HuH-7 (cell line): Measurements from ENCODE around the gene DYNLT1.
"Not testable (repeated sequence)": the region's sequence is repeated elsewhere in the genome, so short reads cannot be mapped to it uniquely, and the experiment has no call there.

Experiments used
- DNase-seq: peaks from one replicate; pipeline ENCODE4 v3.0.0; 2011; ENCODE audit warnings: low spot score

DYNLT1 gene

DNA sequence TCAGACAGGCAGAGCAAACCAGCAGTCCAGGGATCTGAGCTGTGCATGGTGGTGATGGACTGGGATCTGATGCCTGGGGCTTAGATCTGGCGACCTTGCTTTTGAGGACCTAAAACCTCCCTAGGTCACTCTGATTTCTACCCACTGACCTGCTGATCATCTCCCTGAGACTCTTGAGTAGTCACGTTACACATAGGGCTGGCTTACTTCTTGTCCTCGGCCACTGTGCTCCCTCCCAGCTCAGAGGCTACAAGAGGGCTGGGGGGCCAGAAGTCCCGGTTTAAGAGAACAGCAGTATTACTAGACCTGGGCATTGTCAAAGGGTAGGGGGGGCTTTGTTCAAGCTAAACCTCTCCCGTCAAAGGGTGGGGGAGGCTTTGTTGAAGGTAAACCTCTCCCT lies 5.5 kb downstream of the DYNLT1 start:
- no peak for DNase-seq

DNA sequence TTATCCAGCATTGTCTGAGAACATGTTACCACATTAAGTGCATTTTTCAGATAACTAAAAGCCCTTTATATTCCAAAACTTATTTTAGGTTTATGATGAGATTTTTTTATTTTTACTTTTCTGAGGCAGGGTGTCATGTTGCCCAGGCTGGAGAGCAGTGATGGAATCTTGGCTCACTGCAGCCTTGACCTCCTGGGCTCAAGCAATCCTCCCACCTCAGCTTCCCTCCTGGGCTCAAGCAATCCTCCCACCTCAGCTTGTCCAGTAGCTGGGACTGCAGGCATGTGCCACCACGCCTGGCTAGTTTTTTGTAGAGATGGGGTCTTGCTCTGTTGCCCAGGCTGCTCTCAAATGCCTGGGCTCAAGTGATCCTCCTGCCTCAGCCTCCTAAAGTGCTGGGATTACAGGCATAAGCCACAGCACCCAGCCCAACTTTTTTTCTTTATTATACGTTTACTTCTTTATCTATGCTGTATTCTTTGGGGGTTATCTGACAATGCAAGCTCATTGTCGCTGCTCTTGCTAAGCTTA lies 6.2 kb downstream of the DYNLT1 start:
- DNase-seq = no peak

DNA sequence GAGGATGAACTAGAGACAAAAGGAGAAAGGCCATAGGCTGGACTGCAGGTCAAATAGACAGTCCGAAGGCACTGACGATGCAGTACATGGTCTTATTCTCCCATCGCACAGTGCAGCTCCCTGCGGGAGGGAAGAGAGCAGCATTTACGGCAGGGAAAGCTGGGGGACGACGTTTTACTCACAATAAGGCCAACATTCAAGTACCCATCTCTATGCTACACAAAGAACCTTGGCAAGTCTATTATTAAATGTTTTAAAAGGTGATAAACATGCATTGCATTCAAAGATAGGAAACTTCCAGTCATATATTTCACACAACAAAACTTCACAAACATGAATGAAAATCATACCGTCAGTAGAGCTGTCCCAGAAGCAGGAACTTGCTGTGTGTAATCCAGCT lies 7.8 kb downstream of the DYNLT1 start:
- no peak for DNase-seq

DNA sequence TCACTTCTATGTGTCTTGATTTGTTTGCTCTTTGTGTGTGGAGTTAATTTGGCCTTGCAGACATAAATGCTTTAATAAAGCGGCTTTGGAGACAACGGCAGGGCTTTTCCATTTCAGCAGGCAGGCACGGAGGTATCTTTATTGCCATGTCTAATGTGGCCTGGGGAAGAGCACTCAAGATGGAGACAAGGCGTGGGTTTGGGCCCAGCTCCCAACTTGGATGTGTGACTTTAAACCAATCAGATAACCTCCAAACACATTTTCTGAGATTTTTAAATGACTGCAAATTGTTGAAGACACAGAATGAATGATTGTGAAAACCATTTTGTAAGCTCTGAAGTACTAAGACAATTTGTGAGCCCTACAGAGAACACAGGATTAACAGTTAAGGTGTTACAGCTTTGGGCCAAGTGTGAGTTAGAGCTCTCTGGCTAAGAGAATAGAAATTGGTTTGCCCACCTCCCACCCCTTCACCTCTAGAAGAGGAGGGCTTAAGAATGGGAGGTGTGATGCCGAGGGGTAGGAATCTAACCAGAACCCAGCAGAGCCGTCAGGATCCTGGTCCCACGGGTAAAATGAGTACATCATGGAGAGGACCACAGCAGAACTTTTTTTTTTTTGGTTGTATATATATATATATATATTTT lies 9.0 kb downstream of the DYNLT1 start:
- DNase-seq = no peak

DNA sequence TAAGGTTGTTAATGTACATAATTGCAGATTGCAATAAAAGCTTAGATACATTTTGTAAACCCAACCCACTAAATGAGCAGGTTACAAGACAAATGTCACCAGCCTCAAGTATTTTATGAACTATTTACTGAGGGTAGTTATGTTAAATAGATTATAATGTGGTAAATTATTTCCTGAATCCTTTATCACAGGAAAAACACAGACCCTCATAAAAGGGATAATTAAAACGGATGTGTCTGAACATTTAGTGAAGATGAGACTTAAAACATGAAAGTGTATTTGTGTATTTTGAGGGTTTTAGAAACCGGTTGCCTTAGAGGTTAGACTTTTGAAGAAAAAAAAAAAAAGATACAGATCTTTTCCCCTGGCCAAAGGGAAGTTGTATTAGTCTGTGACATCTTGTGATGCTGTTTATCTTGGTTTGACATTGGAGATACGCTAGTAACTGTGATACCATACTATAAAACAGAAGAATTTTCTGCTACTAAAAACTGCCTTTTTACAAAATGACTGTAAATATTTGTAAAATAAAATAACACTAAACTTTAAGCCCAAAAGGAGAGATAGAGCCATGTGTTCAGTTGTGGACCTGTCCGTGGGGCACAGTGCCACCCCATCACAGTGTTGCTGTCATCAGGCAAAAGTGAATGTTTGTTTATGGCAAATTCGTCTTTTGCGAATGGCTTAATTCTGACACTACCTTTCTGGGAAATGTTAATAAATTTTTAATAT lies 9.7 kb downstream of the DYNLT1 start:
- no peak for DNase-seq

DNA sequence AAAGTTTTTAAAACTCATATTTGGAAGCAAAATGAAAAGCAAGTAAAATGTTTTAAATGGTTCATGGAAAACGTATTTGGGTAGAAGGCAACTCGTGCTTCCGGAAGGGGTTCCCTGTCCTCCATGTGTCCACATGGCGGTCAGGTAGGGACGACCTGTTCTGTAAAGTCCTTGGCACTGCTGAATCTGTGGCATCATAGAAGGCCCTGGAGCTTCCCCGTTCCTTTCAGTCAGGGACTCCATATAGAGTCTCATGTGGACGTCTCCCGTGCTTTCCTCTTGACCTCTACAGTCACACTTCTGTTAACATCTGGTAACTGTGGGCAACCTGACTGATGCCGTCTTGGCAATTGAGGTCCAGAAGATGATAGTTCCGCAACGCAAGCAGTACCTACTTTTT lies 11.4 kb downstream of the DYNLT1 start:
- DNase-seq = no peak

DNA sequence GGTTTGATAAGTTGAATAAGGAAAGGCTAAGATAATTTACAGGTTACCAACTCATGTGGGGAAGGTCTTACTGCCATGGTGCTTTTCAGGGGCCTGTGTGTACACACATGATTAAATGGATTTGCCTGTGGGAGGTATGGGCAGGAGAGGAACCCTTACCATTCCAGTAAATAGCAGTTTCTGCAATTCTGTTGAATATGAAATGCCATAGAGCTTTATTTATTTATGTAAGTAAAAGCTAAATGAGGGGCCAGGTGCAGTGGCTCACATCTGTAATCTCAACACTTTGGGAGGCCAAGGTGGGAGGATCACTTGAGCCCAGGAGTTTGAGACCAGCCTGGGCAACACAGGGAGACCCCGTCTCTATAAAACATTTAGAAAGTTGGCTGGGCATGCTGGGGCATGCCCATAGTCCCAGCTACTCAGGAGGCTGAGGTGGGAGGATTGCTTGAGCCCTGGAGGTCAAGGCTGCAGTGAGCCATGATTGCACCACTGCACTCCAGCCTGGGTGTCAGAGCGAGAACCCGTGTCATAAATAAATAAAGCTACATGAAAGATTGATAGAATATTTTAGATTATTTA lies 11.9 kb downstream of the DYNLT1 start:
- not testable (repeated sequence) for DNase-seq

DNA sequence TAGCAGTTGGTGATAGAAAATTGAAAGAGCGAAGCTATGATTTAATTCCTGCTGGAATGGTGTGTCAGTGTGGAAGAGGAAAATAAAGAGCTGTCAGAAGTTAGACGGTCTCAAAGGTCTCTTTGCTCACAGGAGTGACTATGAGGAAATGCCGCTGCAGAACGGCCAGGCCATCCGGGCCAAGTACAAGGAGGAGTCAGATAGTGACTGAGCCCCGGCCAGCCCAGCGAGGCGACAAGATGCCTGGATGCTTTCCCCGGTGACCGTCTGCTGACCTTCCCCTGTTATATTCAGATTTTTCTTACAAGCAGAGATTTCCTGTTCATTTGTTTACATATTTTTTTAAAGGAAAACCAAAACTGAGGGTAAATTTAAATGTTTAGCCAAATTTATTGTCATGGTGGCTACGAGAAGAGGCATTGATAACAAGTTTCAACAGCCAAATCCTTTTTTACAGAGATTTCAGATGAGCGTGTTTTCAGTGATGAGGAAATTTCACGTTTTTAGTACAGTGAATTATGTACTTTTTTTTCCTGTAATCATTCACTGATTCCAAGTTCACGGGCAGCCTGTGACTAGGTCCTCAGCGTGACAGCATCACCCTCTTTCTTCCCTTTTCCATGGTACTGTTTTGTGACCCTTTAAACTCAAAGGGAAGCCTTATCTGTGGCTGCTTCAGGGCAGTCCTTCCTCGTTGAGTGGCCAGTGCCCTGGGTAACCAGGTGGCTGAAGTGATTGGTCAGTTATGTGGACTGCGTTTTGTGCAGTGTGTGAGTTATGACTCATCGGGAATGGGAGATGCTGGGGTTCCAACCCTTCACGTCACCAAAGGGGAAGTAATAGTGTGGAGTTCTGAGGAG lies 12.6 kb downstream of the DYNLT1 start:
- DNase-seq = no peak

DNA sequence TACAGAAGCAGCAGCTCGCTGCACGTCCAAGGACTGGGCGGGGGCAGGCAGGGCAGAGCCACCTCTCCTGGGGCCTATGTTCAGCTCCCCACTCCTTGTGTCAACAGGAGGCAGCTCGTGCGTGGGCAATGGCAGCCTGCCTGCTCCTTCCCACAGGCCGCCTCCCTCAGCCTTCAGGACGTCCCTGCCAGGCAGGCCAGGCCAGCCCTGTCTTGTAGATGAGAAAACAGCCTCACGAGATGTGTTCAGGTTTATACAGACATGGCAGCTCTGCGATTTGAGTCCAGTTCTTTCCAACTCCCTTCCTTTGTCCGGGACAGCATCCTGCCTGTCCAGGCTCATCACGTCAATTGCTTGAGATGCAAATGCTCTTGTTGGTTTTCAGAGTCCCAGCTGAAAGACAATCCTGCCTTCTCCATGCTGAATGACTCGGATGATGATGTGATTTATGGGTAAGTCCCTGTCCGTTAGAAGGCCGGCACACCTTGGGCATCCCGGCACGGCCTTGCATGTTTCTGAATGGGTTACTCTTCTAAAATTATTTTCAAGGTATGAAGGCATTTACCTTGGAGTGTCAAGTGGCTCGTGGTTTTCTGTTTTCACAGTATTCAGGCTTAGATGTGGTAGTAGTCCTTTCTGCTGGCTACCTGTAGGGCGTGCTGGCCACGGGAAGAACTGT lies 13.5 kb downstream of the DYNLT1 start:
- DNase-seq = no peak

DNA sequence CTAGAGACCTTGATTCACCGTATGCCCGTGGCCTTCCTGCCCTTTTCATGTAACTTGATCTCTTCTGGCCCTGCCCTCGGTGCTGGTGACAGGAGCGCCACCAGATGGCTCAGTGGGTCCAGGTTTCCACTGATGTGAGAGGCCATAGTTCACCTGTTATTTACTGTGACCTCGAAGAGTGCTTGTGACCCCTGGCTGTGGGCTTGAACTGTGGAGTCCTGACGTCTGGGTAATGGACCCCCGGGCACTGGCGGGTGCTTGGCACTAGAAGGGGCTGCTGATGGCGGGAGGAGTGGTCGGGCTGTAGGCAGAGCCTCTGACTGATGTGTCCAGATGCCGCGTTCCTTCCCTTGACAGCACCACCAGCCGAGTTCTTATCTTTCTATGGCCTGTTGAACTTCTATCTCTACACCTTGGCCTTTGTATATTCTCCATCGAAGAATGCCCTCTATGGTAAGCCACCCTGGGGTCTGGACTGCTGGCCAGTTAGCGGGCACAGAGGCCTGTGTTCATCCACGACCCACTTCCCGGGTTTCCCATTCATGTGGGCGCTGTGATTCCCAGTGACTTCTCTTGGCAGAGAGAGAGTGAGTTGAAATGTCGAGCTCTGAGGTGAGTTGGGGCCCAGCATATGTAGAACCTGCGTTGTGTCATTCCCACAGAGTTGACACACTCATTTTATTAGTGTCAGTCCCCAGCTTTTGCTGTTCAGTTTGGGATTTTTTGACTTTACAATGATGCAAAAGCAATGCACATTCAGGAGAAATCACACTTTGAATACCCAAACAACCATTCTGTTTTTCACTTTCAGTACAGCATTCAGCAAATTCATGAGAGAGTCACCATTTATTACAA lies 14.9 kb downstream of the DYNLT1 start:
- DNase-seq = peak; percentile 86

DNA sequence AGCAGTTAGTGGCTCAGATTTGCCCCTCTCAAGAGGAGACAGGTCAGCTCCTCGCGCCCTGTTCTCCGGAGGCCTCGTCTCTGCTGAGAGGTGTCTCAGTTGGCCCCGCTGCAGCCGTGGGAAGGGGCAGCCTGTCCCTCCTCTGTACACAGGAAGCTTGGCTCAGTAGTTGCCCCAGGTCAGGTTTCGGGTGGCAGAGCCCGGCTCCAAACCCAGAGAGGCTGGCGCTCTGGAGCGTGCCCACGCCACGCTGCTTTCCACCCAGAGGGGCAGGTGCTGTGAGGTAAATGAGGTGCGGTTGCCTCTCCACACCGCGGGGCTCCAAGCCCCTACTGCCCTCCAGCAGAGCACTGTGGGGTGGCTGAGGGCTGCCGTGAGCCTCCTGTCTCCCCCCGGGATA lies 16.0 kb downstream of the DYNLT1 start:
- no peak for DNase-seq

DNA sequence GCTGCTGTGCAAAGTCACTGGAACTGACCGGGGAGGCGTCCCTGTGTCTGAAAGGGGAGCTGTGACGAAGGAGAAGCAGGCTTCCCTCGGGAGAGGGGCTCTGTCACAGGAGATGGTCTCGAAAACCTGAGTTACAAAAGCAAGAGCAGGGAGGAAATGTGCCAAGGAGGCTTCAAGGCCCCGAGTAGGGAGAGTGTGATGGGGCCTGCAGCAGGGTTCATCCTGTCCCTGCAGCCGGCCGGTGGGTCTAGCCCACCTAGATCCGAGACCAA lies 16.7 kb downstream of the DYNLT1 start:
- no peak for DNase-seq

DNA sequence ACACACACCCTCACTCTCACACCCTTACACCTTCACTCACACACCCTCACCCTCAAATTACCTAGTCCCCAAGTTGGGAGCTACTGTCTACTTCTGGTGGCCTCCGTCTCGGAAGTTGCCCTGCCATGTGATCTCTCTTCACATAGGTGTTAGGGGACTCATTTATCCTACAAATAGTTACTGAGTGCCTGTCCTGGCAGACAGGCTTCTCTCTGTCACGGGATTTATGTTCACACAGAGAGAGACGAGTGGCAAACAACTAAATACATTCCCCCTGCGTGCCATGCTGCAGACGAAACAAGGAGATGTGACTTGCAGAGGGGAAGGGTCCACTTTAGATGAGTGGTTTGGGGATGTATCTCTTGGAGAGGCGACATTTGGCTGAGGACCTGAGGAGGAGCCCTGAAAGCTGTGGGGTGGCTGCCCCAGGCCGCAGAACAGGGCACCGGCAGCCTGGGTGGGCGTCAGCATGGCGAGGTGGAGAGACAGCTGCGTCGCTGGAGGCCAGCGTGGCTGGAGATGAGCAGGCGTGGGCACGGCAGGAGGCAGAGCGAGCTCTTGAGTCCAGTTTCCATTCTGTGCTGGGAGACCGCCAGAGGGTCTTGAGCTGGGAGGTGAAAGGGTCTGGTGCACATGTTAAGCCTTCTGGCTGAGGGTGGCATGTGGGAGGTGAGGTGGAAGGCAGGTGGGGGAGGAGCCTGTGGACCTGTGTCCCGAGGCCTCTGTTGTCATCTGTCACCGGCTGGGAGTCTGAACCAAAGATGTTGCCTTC lies 17.2 kb downstream of the DYNLT1 start:
- no peak for DNase-seq

DNA sequence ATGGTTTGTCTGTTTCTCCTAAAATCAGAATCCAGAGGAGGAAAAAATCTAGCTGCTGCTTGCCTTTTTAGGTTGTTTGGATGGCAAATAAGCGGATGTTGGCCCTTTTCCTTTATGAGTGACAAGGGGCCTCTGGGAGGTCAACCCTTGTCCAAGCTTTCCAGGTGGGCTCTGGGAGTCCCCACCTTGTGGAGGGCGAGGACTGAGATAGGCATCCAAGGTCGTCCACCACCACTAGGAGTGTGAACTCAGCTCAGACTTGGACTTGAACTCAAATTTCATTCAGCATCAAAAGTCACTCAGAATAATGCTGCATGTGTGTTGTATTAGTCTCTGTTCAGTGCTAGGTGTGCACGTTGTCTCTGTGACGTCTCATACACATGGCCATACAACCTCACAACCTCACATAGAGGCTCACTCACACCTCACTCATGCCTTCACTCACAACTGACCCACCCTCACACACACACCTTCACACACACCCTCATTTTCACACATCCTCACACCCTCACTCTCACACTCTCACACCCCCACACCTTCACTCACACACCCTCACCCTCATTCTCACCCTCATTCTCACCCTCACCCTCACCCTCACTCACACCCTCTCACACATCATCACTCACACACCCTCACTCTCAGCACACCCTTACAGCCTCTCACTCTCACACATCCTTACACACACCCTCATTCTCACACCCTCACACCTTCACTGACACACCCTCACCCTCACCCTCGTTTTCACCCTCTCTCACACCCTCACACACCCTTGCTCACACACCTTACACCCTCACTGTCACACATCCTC lies 18.0 kb downstream of the DYNLT1 start:
- DNase-seq = no peak

DNA sequence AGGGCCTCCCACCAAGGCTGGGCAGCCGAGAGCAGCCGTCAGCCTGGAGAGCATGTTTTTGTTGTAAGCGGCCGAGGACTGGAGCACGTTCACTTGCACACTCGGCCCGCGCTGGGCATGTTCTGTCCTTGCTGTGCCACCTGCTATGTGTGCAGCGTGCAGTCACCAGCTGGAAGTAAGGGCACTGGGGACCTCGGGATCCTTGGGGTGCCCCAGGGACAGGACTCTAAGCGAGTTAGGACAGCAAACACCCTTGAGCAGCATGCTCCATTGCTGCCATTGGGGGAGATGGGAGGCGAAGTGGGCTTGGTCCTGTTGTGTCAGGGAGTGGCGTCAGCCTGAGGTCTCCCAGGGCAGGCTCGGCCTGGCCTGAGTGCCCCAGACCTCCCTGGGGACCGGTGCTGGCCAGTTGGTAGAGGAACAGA lies 18.6 kb downstream of the DYNLT1 start:
- DNase-seq = no peak

DNA sequence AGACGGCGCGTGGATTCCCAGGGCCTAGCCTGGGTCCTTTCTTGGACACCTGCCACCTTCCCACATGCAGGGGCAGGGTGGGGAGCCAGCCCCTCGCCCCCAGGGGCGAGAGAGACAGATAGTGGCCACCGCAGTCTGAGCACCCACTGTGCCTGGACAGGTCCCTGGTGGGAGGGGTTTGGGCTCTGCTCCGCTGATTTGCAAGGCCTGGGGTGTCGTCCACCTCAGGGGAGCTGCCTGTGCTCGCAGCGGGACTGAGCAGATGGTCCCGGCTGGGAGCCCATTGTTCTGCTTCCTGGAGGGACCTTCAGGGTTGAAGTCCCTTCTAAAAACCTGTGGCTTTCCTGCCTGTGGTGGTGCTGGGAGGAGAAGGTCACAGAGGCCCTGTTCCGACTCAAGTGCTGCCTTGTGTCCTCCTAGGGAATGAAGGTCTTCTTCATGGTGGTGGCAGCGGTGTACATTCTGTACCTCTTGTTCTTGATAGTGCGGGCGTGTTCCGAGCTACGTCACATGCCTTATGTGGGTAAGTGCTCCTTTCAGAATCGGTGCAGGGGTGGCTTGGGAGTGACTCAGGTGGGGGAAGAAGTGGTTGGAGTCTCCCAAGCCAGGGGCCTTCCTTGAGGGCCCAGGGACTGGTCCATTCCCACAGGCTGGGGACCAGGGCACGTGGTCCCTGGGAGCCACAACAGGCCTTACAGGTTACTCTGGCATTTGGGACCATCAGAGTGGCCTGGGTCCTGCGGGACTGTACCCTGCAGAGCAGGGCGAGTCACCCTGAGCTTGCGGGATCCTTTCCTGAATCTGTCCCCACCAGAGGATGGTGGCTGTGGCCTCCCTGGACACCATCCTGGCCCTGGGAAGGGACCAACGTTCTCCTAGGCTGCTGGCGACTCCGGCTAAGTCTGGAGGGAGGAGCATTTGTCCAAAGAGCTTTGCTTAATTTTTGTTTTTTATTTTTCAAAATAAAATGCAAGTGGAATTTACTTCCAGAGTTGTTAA lies 19.6 kb downstream of the DYNLT1 start:
- DNase-seq = no peak

DNA sequence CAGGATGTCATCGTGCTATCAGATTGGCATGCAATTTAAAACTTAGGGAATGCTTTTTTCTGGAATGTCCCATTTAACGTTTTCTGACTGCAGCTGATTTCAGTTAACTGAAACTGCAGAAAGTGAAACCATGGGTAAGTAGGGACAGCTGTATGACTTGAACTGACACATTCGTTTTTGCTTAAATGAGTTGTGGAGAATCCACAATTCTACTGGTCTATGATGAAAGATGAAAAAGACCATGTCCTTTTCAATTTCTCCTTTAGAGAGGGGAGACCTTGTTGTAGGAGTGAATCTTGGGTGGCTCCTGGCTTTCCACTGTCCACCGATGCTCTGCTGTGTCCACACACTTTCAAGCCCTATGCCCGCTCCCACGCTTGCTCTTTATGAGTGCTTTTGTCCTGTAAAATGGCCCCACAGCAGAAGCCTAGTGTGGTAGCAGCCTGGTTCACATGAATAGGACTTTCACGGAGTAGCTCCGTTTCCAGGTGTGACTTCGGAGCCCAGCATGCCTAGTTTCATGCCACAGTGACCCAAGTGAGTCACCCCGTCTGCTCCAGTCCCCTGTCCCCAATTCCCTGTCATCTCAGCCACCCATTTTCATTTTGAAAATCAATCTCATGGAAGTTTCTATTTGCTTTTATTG lies 21.9 kb downstream of the DYNLT1 start:
- no peak for DNase-seq
